GM12891 (cell line): Measurements from ENCODE around the gene LY6G6C.

ENCODE experiments used
- DNase-seq: peaks from one replicate; pipeline ENCODE4 v3.0.0; 2011; ENCODE audit warnings: low spot score; ENCODE audit not compliant: insufficient read length
- FAIRE-seq: peaks from 2 replicates; lab custom pipeline; 2011; peaks lifted over from hg19 to GRCh38; lab: Jason Lieb, UNC
- PAX5 ChIP-seq: IDR thresholded peaks from 2 replicates; pipeline ENCODE4 v1.6.1; 2011; ENCODE audit warnings: low read length, moderate library complexity, mild to moderate bottlenecking; ENCODE audit not compliant: insufficient read depth, severe bottlenecking
- POLR2A ChIP-seq: IDR thresholded peaks from 2 replicates; pipeline ENCODE4 v1.6.1; 2011; ENCODE audit warnings: low read depth, low read length, control low read depth
- POLR2AphosphoS5 ChIP-seq: IDR thresholded peaks from 2 replicates; pipeline ENCODE4 v1.6.1; 2011; ENCODE audit warnings: low read depth, low read length, control low read depth
- POU2F2 ChIP-seq: IDR thresholded peaks from 2 replicates; pipeline ENCODE4 v1.6.1; 2011; ENCODE audit warnings: low read depth, mild to moderate bottlenecking, control low read depth, low read length, moderate library complexity
- SPI1 ChIP-seq: IDR thresholded peaks from 2 replicates; pipeline ENCODE4 v1.6.1; 2011; ENCODE audit warnings: low read depth, low read length, control low read depth
- TAF1 ChIP-seq: IDR thresholded peaks from 2 replicates; pipeline ENCODE4 v1.6.1; 2011; ENCODE audit warnings: low read depth, low read length, control low read depth

LY6G6C gene

GRCh38 chr6:31763619-31763940 lies 42.0 kb upstream of the LY6G6C start:
- FAIRE-seq (no peak), DNase-seq (no peak)
- TF ChIP-seq POLR2A, result no peak

GRCh38 chr6:31762878-31763618 lies 41.5 kb upstream of the LY6G6C start:
- DNase-seq, result no peak
- FAIRE-seq, result no peak
- TF ChIP-seq POLR2A (no peak), TAF1 (no peak), SPI1 (no peak), POLR2AphosphoS5 (no peak), PAX5 (no peak), POU2F2 (no peak)

GRCh38 chr6:31762356-31762755 lies 40.8 kb upstream of the LY6G6C start, which contains the start of gene SAPCD1:
Gene SAPCD1, plus strand, starts transcription at chr6:31762656. Its CDS starts 399 bp downstream, at chr6:31763055.
- DNase-seq (no peak), FAIRE-seq (no peak)
- TF ChIP-seq PAX5, result no peak
- no peak for TF ChIP-seq POU2F2
- no peak for TF ChIP-seq TAF1
- TF ChIP-seq SPI1, result no peak
- TF ChIP-seq POLR2AphosphoS5, result no peak
- no peak for TF ChIP-seq POLR2A

- FAIRE-seq, result no peak
- TF ChIP-seq POLR2AphosphoS5, result no peak
- TF ChIP-seq POU2F2, result no peak
- no peak for TF ChIP-seq PAX5
- TF ChIP-seq POLR2A, result no peak
- no peak for TF ChIP-seq TAF1
- no peak for TF ChIP-seq SPI1
- DNase-seq, result no peak
Measured at GRCh38 chr6:31761343-31761742, 39.8 kb upstream of the LY6G6C start.

GRCh38 chr6:31760790-31761189 lies 39.2 kb upstream of the LY6G6C start:
- DNase-seq (no peak), FAIRE-seq (no peak)
- no peak for TF ChIP-seq PAX5
- TF ChIP-seq POU2F2, result no peak
- TF ChIP-seq SPI1, result no peak
- no peak for TF ChIP-seq POLR2AphosphoS5

- FAIRE-seq, result no peak
- TF ChIP-seq PAX5 (no peak), TAF1 (no peak), SPI1 (no peak)
- no peak for DNase-seq
Measured at GRCh38 chr6:31758281-31758680, 36.7 kb upstream of the LY6G6C start.

- DNase-seq (no peak), FAIRE-seq (no peak)
- no peak for TF ChIP-seq SPI1
- no peak for TF ChIP-seq TAF1
- TF ChIP-seq POLR2AphosphoS5, result no peak
- TF ChIP-seq POLR2A, result no peak
- no peak for TF ChIP-seq POU2F2
- no peak for TF ChIP-seq PAX5
Measured at GRCh38 chr6:31752739-31753319, 31.3 kb upstream of the LY6G6C start.

- no peak for DNase-seq
- no peak for TF ChIP-seq PAX5
- no peak for TF ChIP-seq TAF1
- TF ChIP-seq POU2F2, result no peak
- no peak for TF ChIP-seq SPI1
- no peak for TF ChIP-seq POLR2AphosphoS5
- TF ChIP-seq POLR2A, result no peak
- no peak for FAIRE-seq
Measured at GRCh38 chr6:31750411-31751022, 29.0 kb upstream of the LY6G6C start.

- TF ChIP-seq SPI1 (no peak), TAF1 (no peak), POLR2AphosphoS5 (no peak), POLR2A (no peak), POU2F2 (no peak), PAX5 (no peak)
- DNase-seq (no peak), FAIRE-seq (no peak)
Measured at GRCh38 chr6:31749301-31750036, 27.9 kb upstream of the LY6G6C start.

- FAIRE-seq, result no peak
- TF ChIP-seq POU2F2 (no peak), POLR2AphosphoS5 (no peak), SPI1 (no peak), TAF1 (no peak), POLR2A (no peak), PAX5 (no peak)
- DNase-seq, result no peak
Measured at GRCh38 chr6:31744422-31744821, 22.9 kb upstream of the LY6G6C start.
